Lower leg skin (tissue), 3 donors: ENCODE data around the gene SDK2.

Source experiments
- POLR2A ChIP-seq, 2 donors: fragments of 450-650 bp; IDR thresholded peaks; one replicate each; pipeline ENCODE4 v1.6.1; 2016 to 2017; ENCODE audit warnings: antibody characterized with exemption in 2 of 2, mild to moderate bottlenecking in 1 of 2, moderate library complexity in 1 of 2
- TF ChIP-seq, protein P1 (sequence below), 3 donors: fragments of 450-650 bp; IDR thresholded peaks; one replicate each; pipeline ENCODE4 v1.5.1; 2016; ENCODE audit warnings: antibody characterized with exemption in 3 of 3, mild to moderate bottlenecking in 3 of 3, moderate library complexity in 2 of 3

- TF ChIP-seq, protein P1, sequence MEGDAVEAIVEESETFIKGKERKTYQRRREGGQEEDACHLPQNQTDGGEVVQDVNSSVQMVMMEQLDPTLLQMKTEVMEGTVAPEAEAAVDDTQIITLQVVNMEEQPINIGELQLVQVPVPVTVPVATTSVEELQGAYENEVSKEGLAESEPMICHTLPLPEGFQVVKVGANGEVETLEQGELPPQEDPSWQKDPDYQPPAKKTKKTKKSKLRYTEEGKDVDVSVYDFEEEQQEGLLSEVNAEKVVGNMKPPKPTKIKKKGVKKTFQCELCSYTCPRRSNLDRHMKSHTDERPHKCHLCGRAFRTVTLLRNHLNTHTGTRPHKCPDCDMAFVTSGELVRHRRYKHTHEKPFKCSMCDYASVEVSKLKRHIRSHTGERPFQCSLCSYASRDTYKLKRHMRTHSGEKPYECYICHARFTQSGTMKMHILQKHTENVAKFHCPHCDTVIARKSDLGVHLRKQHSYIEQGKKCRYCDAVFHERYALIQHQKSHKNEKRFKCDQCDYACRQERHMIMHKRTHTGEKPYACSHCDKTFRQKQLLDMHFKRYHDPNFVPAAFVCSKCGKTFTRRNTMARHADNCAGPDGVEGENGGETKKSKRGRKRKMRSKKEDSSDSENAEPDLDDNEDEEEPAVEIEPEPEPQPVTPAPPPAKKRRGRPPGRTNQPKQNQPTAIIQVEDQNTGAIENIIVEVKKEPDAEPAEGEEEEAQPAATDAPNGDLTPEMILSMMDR (IDR thresholded peaks at IDR 0.05) = no peak
- no peak for TF ChIP-seq POLR2A (IDR thresholded peaks at IDR 0.05)
Observed at GRCh38 chr17:73304438-73304837, 339.8 kb downstream of the SDK2 start.
